LNCaP clone FGC (cell line): ENCODE data around the gene CYFIP1.
"Not testable (repeated sequence)": the region's sequence is repeated elsewhere in the genome, so short reads cannot be mapped to it uniquely, and the experiment has no call there.

ENCODE experiments used
- DNase-seq: peaks from one replicate; pipeline ENCODE4 v3.0.0-alpha.2; 2011; ENCODE audit warnings: low read depth
- H3K4me3 ChIP-seq: 2 replicates; pipeline ENCODE4 v1.5.1; 2011; ENCODE audit warnings: mild to moderate bottlenecking, low read depth, low read length, control low read depth
- TF ChIP-seq, protein P1 (sequence below): IDR thresholded peaks from 2 replicates; pipeline ENCODE4 v1.5.1; 2012; ENCODE audit warnings: mild to moderate bottlenecking; ENCODE audit not compliant: control insufficient read depth, insufficient read depth; ENCODE audit errors: extremely low read depth

CYFIP1 gene

GRCh38 chr15:23002920-23003319 is 22.8 kb upstream of the CYFIP1 start:
- TF ChIP-seq, protein P1, sequence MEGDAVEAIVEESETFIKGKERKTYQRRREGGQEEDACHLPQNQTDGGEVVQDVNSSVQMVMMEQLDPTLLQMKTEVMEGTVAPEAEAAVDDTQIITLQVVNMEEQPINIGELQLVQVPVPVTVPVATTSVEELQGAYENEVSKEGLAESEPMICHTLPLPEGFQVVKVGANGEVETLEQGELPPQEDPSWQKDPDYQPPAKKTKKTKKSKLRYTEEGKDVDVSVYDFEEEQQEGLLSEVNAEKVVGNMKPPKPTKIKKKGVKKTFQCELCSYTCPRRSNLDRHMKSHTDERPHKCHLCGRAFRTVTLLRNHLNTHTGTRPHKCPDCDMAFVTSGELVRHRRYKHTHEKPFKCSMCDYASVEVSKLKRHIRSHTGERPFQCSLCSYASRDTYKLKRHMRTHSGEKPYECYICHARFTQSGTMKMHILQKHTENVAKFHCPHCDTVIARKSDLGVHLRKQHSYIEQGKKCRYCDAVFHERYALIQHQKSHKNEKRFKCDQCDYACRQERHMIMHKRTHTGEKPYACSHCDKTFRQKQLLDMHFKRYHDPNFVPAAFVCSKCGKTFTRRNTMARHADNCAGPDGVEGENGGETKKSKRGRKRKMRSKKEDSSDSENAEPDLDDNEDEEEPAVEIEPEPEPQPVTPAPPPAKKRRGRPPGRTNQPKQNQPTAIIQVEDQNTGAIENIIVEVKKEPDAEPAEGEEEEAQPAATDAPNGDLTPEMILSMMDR: no peak
- no peak for DNase-seq
- H3K4me3 ChIP-seq: no peak overlapping the region

DNA sequence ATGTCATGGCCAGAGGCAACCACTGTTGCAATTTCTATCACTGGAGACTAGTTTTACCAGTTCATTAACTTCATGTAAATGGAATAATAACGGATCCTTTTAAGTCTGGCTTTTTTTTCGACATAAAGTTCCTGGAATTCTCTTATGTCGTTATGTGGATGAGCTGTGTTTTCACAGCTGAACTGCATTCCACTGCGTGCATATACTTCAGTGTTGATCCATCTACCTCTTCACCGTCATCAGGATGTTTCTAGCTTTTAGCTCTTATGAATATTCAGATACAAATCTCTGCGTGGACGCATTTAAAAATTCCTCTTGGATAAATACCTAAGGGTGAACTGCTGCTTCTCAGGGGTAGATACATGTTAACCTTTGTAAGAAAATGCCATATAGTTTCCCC is 15.6 kb upstream of the CYFIP1 start:
- H3K4me3 ChIP-seq: no peak overlapping the region
- DNase-seq: no peak
- TF ChIP-seq, protein P1: no peak

DNA sequence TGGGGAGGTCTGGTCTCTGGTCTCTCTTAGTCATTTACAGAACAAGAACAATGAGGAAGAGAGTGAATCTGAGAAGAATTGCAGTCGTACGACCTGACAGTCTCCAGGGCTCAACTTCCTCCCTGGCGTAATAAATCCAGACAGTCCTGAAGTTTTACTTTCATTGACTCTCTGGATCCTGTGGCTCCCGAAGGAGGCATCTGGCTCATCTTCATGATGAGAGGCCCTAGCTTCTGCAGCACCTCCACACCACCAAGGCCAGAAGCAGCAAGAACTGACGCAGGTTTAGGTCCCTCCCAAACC is 11.8 kb upstream of the CYFIP1 start:
- no peak overlapping the region for H3K4me3 ChIP-seq
- TF ChIP-seq, protein P1: no peak
- DNase-seq: no peak

DNA sequence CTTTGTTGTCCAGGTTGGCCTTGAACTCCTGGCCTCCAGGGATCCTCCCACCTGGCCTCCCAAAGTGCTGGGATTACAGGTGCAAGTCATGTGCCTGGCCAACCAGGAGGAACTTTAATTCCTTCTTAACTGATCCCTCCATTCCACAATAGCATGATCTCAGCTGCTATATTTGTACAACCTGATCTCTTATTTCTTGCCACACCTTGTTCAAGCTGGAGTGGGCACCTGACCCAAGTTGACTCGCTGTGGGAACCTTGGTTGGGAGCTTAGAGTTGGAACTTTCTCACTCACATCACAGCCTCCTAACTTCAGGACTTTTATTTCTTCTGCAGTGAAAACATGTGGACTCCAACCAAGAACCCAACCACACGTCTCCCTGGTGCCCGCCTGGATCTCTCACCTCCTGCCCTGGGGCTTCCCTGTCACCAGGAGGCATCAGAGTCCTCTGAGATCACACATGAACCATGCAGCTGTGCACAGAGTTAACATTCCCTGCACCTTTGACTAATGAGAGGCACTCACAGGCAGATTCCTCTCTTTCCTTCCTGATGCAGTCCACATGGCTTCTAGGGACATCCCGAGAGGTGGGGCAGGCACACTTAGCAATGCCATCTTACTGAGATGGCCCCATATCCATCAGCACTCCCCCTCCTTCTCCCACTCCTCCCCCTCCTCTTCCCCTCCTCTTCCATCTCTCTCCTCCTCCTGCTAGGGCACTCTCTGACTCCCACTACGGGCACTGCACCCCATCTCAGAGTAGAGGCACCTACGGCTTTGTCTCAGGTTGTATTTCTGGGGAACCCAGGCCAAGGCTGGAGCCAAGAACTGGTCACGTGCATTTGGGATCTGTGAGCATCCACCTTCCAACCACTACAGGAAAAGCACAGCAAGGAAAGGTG is 9.7 kb upstream of the CYFIP1 start:
- no peak overlapping the region for H3K4me3 ChIP-seq
- TF ChIP-seq, protein P1: peak; percentile 17; the same call in 1 of the 2 replicates
- DNase-seq: no peak

DNA sequence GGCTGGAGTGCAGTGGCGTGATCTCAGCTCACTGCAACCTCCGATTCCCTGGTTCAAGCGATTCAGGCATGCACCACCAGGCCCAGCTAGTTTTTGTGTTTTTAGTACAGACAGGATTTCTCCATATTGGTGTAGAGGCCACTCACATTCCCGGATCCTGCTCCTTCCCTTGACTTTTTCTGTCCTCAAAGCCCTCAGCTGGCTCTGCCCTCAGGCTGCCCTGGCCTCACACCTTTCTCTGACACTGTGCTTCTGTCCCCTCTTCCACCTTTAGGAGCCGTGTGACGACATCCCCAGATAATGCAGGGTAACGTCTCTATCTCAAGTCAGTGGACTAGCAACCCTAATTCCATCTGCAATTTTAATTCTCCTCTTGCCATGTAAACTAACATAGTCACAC is 8.6 kb upstream of the CYFIP1 start:
- TF ChIP-seq, protein P1: no peak
- no peak overlapping the region for H3K4me3 ChIP-seq
- no peak for DNase-seq

- not testable (repeated sequence) for DNase-seq, H3K4me3 ChIP-seq
Observed at GRCh38 chr15:22981931-22982330, 1.8 kb upstream of the CYFIP1 start.

DNA sequence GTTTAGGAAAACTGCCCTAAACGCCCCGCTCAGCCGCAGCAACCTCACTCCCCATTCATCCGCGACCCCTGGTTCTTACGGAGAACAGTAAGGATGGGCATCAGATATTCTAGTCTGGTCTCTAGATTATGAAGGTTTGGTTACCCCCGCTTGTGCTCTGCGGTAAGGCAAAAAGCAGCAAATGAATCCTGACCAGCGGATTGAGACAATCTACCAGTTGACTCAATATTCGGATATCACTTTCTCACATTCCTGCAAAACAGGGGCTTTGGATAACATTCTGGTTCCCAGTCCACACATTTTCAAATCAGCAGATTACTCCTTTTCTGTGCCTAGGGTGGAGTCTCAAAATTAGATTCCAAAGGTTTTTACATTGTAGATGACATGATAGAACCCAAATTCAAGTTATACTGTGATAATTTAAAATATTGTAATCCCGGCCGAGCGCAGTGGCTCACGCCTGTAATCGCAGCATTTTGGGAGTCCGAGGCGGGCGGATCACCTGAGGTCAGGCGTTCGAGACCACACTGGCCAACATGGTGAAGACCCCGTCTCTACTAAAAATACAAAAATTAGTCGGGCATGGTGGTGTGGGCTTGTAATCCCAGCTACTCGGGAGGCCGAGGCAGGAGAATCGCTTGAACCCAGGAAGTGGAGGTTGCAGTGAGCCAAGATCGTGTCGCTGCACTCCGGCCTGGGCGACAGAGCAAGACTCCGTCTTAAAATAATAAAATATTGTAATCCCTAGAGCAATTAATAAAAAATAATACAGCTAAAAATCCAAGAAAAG is 1.1 kb upstream of the CYFIP1 start:
- TF ChIP-seq, protein P1: no peak
- DNase-seq: no peak
- H3K4me3 ChIP-seq: peak overlapping the region; percentile 84
